HTERT RPE-1 (cell line): ENCODE data around the gene MBD3L1.

ENCODE experiments used
- in situ Hi-C: fragments of 300-500 bp; cut with MboI; formaldehyde crosslinking; loops from 4 replicates; pipeline ENCODE4 v1.14.3; 2020; ENCODE audit warnings: low sequenced_read_pairs

MBD3L1 gene

DNA sequence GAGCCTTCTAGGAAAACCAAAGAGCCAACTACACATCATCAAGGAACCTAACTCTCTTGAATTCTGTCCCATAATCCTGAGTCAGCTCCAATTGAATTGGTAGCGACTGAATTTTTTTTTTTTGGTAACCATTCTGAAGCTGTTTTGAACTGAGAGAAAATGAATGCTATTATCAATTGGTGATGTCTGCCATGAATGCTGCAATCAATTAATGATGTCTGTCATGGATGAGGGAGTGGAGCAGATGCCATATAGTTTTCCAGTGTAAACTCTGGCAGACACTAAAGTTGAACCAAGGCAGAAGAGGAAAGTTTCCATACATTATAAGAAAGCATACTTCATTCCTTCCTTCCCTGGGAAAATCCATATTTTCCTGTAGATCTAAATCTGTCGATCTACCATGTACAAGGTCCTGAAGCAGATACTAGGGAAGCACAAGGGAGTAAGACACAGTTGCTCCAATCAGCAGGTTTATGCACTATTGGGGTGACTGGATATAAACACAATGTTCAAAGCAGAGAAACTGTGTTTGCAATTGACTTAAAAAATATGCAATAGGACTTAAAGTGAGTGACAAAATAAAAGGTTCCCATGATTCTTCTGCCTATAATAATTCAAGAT, 48.8 kb downstream of the MBD3L1 start:
- in situ Hi-C loops: no loop called here

DNA sequence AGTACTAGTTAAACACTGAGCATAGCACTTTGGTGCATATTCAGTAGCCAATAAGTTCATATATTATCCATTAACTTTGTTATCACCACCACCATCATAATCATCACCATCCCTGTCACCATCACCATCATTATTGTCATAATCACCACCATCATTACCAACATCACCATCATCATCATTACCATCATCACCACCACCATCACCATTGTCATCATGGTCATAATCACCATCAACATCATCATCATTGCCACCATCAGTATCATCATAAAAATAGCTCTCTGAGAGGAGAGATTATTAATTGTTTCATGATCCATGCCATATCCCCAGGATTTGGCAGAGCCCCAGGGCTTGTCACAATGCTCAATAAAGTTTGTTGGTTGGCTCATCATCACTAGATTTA, 49.3 kb downstream of the MBD3L1 start:
- in situ Hi-C loops: no loop called here

DNA sequence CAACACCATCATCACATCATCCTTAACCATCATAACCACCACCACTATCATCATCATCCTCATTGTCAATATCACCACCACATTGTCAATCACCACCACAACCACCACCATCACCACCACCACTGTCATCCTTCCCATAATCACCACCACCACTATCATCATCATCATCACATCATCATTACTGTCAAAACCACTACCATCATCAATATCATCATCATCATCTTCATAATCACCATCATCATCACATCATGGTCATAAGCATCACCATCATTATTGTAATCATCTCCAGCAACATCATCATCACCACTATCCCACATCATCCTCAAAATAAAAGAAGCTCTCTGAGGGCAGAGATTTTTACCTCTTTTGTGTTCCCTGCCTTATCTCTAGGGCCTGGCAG, 52.2 kb downstream of the MBD3L1 start:
- in situ Hi-C loops: no loop called here

DNA sequence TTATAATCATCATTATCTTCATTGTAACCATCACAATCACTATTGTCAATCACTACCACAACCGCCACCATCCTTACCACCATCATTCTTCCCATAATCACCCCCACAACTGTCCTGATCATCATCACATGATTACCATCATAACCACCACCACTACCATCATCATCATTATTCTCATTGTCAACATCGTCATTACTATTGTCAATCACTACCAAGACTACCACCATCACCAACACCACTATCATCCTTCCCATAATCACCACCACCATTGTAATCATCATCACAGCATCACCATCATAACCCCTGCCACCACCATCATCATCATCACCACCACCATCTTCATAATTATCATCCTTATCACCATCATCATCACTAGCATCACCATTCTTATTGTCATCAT, 55.2 kb downstream of the MBD3L1 start:
- in situ Hi-C loops: no loop called here

DNA sequence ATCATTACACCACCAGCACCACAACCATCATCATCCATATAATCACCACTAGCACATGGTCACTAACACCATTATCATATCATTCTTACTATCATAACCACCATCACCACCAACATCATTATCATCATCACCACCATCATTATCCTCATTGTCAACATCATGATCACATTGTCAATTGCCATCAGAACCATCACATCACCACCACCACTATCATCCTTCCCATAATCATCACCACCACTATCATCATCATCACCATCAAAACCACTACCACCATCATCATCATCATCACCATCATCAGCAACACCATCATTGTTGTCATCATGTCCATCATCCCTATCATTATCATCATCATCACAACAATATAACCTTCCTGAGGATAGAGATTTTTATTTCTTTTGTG, 58.1 kb downstream of the MBD3L1 start:
- in situ Hi-C loops: no loop called here
